ENCODE data around the gene FERMT3.

The FERMT3 gene

GRCh38 chr11:64219354-64219684 is 12.8 kb downstream of the FERMT3 start:
- TF ChIP-seq POLR2AphosphoS5 (IDR thresholded peaks at IDR 0.05; ENCODE audit: low read depth, low read length) (no peak), FOXP2 (optimal IDR thresholded peaks at IDR 0.05; ENCODE audit: borderline replicate concordance, extremely low read depth, extremely low read length, insufficient read depth) (no peak), SIN3A (IDR thresholded peaks at IDR 0.05; ENCODE audit: borderline replicate concordance, insufficient read depth, low read length) (no peak), TAF1 (IDR thresholded peaks at IDR 0.05; ENCODE audit: borderline replicate concordance, insufficient read depth, low read length) (no peak), REST (IDR thresholded peaks at IDR 0.05; ENCODE audit: insufficient read depth in 1 of 2, low read depth in 2 of 2, low read length in 2 of 2) (no peak)

GRCh38 chr11:64219755-64220154 is 13.2 kb downstream of the FERMT3 start:
- TF ChIP-seq TAF1 (IDR thresholded peaks at IDR 0.05; ENCODE audit: borderline replicate concordance, insufficient read depth, low read length) (no peak), SIN3A (IDR thresholded peaks at IDR 0.05; ENCODE audit: borderline replicate concordance, insufficient read depth, low read length) (no peak), POLR2AphosphoS5 (IDR thresholded peaks at IDR 0.05; ENCODE audit: low read depth, low read length) (no peak), FOXP2 (optimal IDR thresholded peaks at IDR 0.05; ENCODE audit: borderline replicate concordance, extremely low read depth, extremely low read length, insufficient read depth) (no peak), REST (IDR thresholded peaks at IDR 0.05; ENCODE audit: insufficient read depth in 1 of 2, low read depth in 2 of 2, low read length in 2 of 2) (no peak)

- TF ChIP-seq FOXP2 (optimal IDR thresholded peaks at IDR 0.05; ENCODE audit: borderline replicate concordance, extremely low read depth, extremely low read length, insufficient read depth) (no peak), SIN3A (IDR thresholded peaks at IDR 0.05; ENCODE audit: borderline replicate concordance, insufficient read depth, low read length) (no peak), REST (IDR thresholded peaks at IDR 0.05; ENCODE audit: insufficient read depth in 1 of 2, low read depth in 2 of 2, low read length in 2 of 2) (no peak), POLR2AphosphoS5 (IDR thresholded peaks at IDR 0.05; ENCODE audit: low read depth, low read length) (no peak), TAF1 (IDR thresholded peaks at IDR 0.05; ENCODE audit: borderline replicate concordance, insufficient read depth, low read length) (no peak)
These were observed 13.8 kb downstream of the FERMT3 start for GRCh38 chr11:64220271-64220670.

- no peak for TF ChIP-seq SIN3A (IDR thresholded peaks at IDR 0.05; ENCODE audit: borderline replicate concordance, insufficient read depth, low read length)
These were observed 14.3 kb downstream of the FERMT3 start for GRCh38 chr11:64220798-64221197.

- TF ChIP-seq TAF1 (IDR thresholded peaks at IDR 0.05; ENCODE audit: borderline replicate concordance, insufficient read depth, low read length) = no peak
These were observed 16.1 kb downstream of the FERMT3 start for GRCh38 chr11:64222651-64223000.

- TF ChIP-seq SIN3A (IDR thresholded peaks at IDR 0.05; ENCODE audit: borderline replicate concordance, insufficient read depth, low read length) = no peak
These were observed 16.6 kb downstream of the FERMT3 start for GRCh38 chr11:64223001-64223651.

- TF ChIP-seq REST (IDR thresholded peaks at IDR 0.05; ENCODE audit: insufficient read depth in 1 of 2, low read depth in 2 of 2, low read length in 2 of 2) (no peak), TAF1 (IDR thresholded peaks at IDR 0.05; ENCODE audit: borderline replicate concordance, insufficient read depth, low read length) (no peak), FOXP2 (optimal IDR thresholded peaks at IDR 0.05; ENCODE audit: borderline replicate concordance, extremely low read depth, extremely low read length, insufficient read depth) (no peak), SIN3A (IDR thresholded peaks at IDR 0.05; ENCODE audit: borderline replicate concordance, insufficient read depth, low read length) (no peak), POLR2AphosphoS5 (IDR thresholded peaks at IDR 0.05; ENCODE audit: low read depth, low read length) (no peak)
These were observed 17.8 kb downstream of the FERMT3 start for GRCh38 chr11:64224151-64224890.
